Suprapubic skin (tissue), 4 donors: ENCODE measurements around the gene MBL2. TPM values are rescaled to one million over a fixed set of nuclear protein-coding genes. Genes with fewer than 3 reads are reported as not detected.

Experiments
- DNase-seq, 2 donors: peaks; one replicate each; pipeline ENCODE4 v3.0.0-alpha.2; 2019; ENCODE audit warnings: low spot score in 2 of 2
- H3K27ac ChIP-seq: fragments of 200-600 bp; sonication (generic); one replicate; pipeline ENCODE4 v1.5.1; 2019
- H3K27me3 ChIP-seq: fragments of 200-600 bp; sonication (generic); one replicate; pipeline ENCODE4 v1.5.1; 2019
- H3K36me3 ChIP-seq: fragments of 200-600 bp; sonication (generic); one replicate; pipeline ENCODE4 v1.5.1; 2019
- H3K4me1 ChIP-seq: fragments of 200-600 bp; sonication (generic); one replicate; pipeline ENCODE4 v1.5.1; 2019
- H3K4me3 ChIP-seq: fragments of 200-600 bp; sonication (generic); one replicate; pipeline ENCODE4 v1.5.1; 2019; ENCODE audit warnings: mild to moderate bottlenecking
- H3K9me3 ChIP-seq: fragments of 200-600 bp; sonication (generic); one replicate; pipeline ENCODE4 v1.5.1; 2019
- EP300 ChIP-seq: sonication (generic); formaldehyde crosslinking; IDR thresholded peaks from one replicate; pipeline ENCODE4 v1.6.1; 2017; ENCODE audit warnings: antibody characterized with exemption
- POLR2A ChIP-seq, 2 donors: fragments of 450-650 bp; IDR thresholded peaks; one replicate each; pipeline ENCODE4 v1.6.1; 2017; ENCODE audit warnings: antibody characterized with exemption in 2 of 2, mild to moderate bottlenecking in 2 of 2, moderate library complexity in 2 of 2
- POLR2AphosphoS5 ChIP-seq, 3 donors: sonication (generic); formaldehyde crosslinking; IDR thresholded peaks; one replicate each; pipeline ENCODE4 v1.6.1; 2017; ENCODE audit warnings: antibody characterized with exemption in 3 of 3
- WGBS: methylation state at CpG from one replicate; pipeline ENCODE4 v1.1.5; 2018; 5-methylcytosine and 5-hydroxymethylcytosine counted together
- total RNA-seq, 4 donors: library from RNA; depleted of rRNA; stranded (reverse); fragments of >200 nt; gene quantifications; one replicate each; pipeline ENCODE4 v1.1.0, GENCODE V29; 2016
- TF ChIP-seq, protein P1 (sequence below), 2 donors: fragments of 200-600 bp in 1 of 2; fragments of 450-650 bp in 1 of 2; sonication (generic) in 1 of 2; IDR thresholded peaks; one replicate each; pipeline ENCODE4 v1.5.1; 2016 to 2019; ENCODE audit warnings: antibody characterized with exemption in 2 of 2, mild to moderate bottlenecking in 1 of 2, moderate library complexity in 1 of 2

Gene MBL2
- total RNA-seq, 4 donors from 2014 or later, result not detected

DNA sequence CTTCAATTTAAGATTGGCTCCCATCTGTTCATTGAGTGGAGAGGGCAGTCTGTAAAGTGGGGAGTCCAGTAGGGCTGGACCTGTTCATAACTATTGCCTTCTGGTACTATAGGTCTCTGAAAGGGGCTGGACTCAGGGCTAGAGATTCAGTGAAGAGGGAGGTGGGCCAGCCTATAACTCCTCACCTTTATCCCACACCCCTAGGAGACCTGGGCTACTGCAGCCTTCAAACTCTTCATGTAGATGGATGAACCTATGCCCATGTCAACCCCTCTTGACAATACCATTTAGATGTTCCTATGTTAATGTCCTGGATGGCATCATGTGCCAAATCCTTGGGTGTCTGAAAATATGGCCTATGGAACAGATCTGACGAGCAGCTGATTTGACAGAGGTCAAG is 22.0 kb downstream of the MBL2 start:
- Histone ChIP-seq H3K27ac (no peak overlapping the region), H3K4me1 (no peaks in the 10 kb centered on the region), H3K9me3 (no peaks in the 10 kb centered on the region), H3K36me3 (no peaks in the 10 kb centered on the region), H3K4me3 (no peak overlapping the region), H3K27me3 (no peaks in the 10 kb centered on the region)
- TF ChIP-seq EP300 (no peak), POLR2AphosphoS5 (IDR thresholded peaks at IDR 0.05) (no peak), POLR2A (IDR thresholded peaks at IDR 0.05) (no peak)
- TF ChIP-seq, protein P1, sequence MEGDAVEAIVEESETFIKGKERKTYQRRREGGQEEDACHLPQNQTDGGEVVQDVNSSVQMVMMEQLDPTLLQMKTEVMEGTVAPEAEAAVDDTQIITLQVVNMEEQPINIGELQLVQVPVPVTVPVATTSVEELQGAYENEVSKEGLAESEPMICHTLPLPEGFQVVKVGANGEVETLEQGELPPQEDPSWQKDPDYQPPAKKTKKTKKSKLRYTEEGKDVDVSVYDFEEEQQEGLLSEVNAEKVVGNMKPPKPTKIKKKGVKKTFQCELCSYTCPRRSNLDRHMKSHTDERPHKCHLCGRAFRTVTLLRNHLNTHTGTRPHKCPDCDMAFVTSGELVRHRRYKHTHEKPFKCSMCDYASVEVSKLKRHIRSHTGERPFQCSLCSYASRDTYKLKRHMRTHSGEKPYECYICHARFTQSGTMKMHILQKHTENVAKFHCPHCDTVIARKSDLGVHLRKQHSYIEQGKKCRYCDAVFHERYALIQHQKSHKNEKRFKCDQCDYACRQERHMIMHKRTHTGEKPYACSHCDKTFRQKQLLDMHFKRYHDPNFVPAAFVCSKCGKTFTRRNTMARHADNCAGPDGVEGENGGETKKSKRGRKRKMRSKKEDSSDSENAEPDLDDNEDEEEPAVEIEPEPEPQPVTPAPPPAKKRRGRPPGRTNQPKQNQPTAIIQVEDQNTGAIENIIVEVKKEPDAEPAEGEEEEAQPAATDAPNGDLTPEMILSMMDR (IDR thresholded peaks at IDR 0.05), result no peak
- DNase-seq, result no peak
- 76% methylated on average over 1 of the region's 1 CpG for WGBS

DNA sequence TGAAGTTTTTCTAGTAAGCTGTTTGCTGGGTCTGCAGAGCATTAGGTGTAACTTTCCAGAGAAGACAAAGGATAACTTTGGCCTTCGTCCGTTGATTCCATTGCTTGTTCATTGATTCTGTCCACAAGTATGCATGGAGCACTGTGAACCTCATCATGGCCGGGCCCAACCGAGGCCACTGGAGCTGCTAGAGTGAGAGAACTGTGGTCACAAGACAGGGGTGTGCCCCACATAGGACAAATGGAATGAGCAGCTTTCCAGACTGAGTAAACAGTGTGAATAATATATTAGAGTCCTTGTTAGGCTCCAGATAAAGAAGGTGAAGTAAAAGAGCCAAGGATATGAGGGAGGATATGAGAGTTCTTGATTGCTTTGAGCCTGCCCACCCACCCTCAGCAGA is 24.9 kb downstream of the MBL2 start:
- no peaks in the 10 kb centered on the region for H3K4me1 ChIP-seq
- H3K36me3 ChIP-seq, result no peaks in the 10 kb centered on the region
- 75% methylated on average over 4 of the region's 4 CpGs for WGBS
- H3K4me3 ChIP-seq, result no peak overlapping the region
- H3K9me3 ChIP-seq, result no peaks in the 10 kb centered on the region
- H3K27ac ChIP-seq, result no peak overlapping the region
- TF ChIP-seq EP300 (no peak), POLR2AphosphoS5 (IDR thresholded peaks at IDR 0.05) (no peak), POLR2A (IDR thresholded peaks at IDR 0.05) (no peak)
- TF ChIP-seq, protein P1 (IDR thresholded peaks at IDR 0.05), result no peak
- no peaks in the 10 kb centered on the region for H3K27me3 ChIP-seq
- no peak for DNase-seq

DNA sequence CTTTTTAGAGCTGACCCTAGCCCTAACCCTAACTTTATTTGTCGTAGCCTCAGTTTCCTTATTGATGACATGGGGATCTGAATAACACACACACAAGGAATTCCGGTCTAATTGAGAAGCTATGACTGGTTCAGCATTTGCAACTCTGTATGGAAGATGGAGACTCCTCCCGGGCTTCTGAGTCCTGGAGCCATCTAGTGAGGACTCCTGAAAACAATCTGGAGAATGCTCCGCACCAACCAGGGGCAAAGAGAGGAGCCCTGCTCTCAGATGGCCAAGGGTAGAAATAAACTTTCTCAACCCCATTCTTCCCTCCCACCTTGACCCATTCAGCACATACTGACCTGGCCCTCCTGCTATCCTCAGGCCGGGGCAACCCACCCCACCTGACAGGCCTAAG is 26.4 kb downstream of the MBL2 start:
- no peaks in the 10 kb centered on the region for H3K4me1 ChIP-seq
- no peak overlapping the region for H3K27ac ChIP-seq
- 88% methylated on average over 5 of the region's 5 CpGs for WGBS
- H3K27me3 ChIP-seq, result no peaks in the 10 kb centered on the region
- H3K4me3 ChIP-seq, result no peak overlapping the region
- TF ChIP-seq POLR2AphosphoS5 (IDR thresholded peaks at IDR 0.05) (no peak), EP300 (no peak), POLR2A (IDR thresholded peaks at IDR 0.05) (no peak)
- TF ChIP-seq, protein P1 (IDR thresholded peaks at IDR 0.05), result no peak
- no peaks in the 10 kb centered on the region for H3K9me3 ChIP-seq
- no peak for DNase-seq
- no peaks in the 10 kb centered on the region for H3K36me3 ChIP-seq

DNA sequence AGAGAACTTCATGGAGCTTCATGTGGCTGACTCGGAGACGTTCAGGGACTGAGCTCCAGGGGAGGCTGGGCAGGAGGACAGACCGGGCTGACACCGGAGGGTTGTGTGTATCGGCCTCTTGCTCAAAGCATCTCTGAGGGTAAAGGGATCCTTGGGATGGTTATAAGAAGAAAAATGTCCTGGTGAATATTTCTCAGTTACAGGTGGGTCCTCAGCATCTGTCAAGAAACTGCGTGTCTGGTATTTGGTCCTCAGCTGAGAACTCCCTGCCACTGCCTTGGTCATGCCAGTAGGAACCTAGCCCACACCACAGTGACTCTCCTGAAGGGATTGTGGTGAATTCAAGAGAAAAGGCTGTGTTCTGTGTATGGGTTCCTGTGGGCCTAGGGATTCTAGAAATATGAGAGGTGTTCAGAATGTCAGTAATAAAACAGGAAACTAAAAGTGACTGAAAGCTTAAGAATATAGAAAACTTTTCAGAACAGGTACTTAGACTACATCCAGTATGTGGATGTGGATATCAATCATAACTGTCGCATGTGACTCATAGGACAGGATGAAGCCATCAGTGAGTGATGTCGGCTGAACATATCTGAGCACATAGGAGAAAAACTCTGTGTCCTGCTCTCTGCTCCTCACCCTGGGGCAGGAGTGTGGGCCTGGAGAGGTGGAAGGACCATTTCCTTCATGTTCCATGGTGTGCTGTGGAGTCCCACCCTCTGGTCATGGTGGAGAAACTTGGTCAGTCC is 28.4 kb downstream of the MBL2 start:
- TF ChIP-seq POLR2A (IDR thresholded peaks at IDR 0.05) (no peak), POLR2AphosphoS5 (IDR thresholded peaks at IDR 0.05) (no peak), EP300 (no peak)
- TF ChIP-seq, protein P1 (IDR thresholded peaks at IDR 0.05), result no peak
- Histone ChIP-seq H3K27me3 (no peaks in the 10 kb centered on the region), H3K4me1 (no peaks in the 10 kb centered on the region), H3K9me3 (no peaks in the 10 kb centered on the region), H3K27ac (no peak overlapping the region), H3K36me3 (no peaks in the 10 kb centered on the region), H3K4me3 (no peak overlapping the region)
- 60% methylated on average over 8 of the region's 8 CpGs for WGBS
- DNase-seq, result no peak

DNA sequence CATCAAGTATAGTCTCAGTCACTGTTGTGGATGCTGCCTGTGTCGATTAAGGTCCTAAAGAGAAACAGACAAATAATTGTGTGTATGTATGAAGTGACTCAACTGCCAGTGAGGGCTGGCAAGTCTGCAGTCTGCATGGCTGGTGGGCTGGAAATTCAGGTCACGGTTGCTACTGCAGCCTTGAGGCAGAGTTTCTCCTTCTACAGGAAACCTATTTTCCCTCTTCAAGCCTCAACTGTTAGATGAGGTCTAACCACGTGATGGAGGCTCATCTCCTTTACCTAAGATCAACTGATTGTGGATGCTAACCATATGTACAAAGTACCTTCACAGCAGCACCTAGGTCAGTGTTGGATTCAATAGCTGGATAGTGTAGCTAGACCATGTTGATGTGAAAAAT is 29.9 kb downstream of the MBL2 start:
- no peaks in the 10 kb centered on the region for H3K27me3 ChIP-seq
- WGBS, result 54% methylated on average over 3 of the region's 3 CpGs
- TF ChIP-seq POLR2AphosphoS5 (IDR thresholded peaks at IDR 0.05) (no peak), POLR2A (IDR thresholded peaks at IDR 0.05) (no peak), EP300 (no peak)
- TF ChIP-seq, protein P1 (IDR thresholded peaks at IDR 0.05), result no peak
- no peak overlapping the region for H3K27ac ChIP-seq
- no peak overlapping the region for H3K4me3 ChIP-seq
- H3K9me3 ChIP-seq, result no peaks in the 10 kb centered on the region
- DNase-seq, result no peak
- H3K4me1 ChIP-seq, result no peaks in the 10 kb centered on the region
- no peaks in the 10 kb centered on the region for H3K36me3 ChIP-seq
